Measurements from ENCODE around the gene SLC24A3.

SLC24A3 gene

DNA sequence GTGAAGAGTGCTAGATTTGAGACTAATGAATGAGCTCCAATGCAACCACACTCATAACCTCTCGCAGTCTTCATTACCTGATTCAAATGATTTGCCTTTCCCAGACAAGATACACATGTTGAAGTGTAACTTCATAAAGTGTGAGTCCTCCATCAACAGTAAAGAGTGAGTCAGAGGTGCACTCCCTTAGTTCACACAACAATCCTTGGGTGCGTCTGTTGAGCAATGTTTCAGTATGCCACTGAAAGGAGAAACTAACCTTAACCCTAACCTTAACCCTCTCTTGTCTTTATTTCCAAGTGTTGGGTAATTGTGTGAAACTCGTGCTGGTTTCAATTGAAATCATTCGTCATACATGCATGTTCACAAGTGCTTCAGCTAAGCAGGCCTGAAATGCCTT lies 524.6 kb downstream of the SLC24A3 start:
- H3K4me3 ChIP-seq (replicated peaks; ENCODE audit: low read depth, low read length), result no peak overlapping the region
- TF ChIP-seq CTCF (IDR thresholded peaks at IDR 0.05; ENCODE audit: low read depth, low read length, missing control alignments), result no peak
- DNase-seq (ENCODE audit: extremely low read depth, low read depth), result no peak

DNA sequence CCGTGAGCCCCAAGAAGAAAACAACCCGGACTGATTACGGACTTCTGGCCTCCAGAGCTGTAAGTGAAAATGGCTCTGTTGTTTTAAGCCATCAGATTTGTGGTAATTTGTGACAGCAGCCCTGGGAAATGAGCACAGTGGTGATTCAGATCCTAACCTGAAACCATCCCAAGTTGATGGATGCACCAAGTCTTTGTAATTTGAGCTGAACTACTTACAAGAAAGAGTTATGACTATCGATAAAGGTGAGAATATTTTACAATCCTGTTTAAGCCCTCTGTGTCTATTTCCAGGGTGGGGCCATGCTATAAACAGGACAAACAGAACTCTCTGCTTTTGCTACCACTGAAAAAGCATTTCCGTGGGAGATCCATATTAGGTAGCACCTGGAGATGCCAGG lies 526.5 kb downstream of the SLC24A3 start:
- H3K4me3 ChIP-seq (replicated peaks; ENCODE audit: low read depth, low read length), result no peak overlapping the region
- no peak for TF ChIP-seq CTCF (IDR thresholded peaks at IDR 0.05; ENCODE audit: low read depth, low read length, missing control alignments)
- DNase-seq (ENCODE audit: extremely low read depth, low read depth), result no peak

GRCh38 chr20:19739351-19739750 lies 526.9 kb downstream of the SLC24A3 start:
- TF ChIP-seq CTCF (IDR thresholded peaks at IDR 0.05; ENCODE audit: low read depth, low read length, missing control alignments), result no peak
- H3K4me3 ChIP-seq (replicated peaks; ENCODE audit: low read depth, low read length), result no peak overlapping the region
- DNase-seq (ENCODE audit: extremely low read depth, low read depth), result no peak

GRCh38 chr20:19740512-19740911 lies 528.1 kb downstream of the SLC24A3 start:
- DNase-seq (ENCODE audit: extremely low read depth, low read depth), result no peak
- TF ChIP-seq CTCF (IDR thresholded peaks at IDR 0.05; ENCODE audit: low read depth, low read length, missing control alignments), result no peak
- H3K4me3 ChIP-seq (replicated peaks; ENCODE audit: low read depth, low read length), result no peak overlapping the region

- TF ChIP-seq CTCF (IDR thresholded peaks at IDR 0.05; ENCODE audit: low read depth, low read length, missing control alignments), result no peak
- H3K4me3 ChIP-seq (replicated peaks; ENCODE audit: low read depth, low read length), result no peak overlapping the region
- no peak for DNase-seq (ENCODE audit: extremely low read depth, low read depth)
Observed at GRCh38 chr20:19741924-19742323, 529.5 kb downstream of the SLC24A3 start.

GRCh38 chr20:19742974-19743639 lies 530.7 kb downstream of the SLC24A3 start:
- no peak for DNase-seq (ENCODE audit: extremely low read depth, low read depth)
- no peak for TF ChIP-seq CTCF (IDR thresholded peaks at IDR 0.05; ENCODE audit: low read depth, low read length, missing control alignments)
- H3K4me3 ChIP-seq (replicated peaks; ENCODE audit: low read depth, low read length), result no peak overlapping the region

DNA sequence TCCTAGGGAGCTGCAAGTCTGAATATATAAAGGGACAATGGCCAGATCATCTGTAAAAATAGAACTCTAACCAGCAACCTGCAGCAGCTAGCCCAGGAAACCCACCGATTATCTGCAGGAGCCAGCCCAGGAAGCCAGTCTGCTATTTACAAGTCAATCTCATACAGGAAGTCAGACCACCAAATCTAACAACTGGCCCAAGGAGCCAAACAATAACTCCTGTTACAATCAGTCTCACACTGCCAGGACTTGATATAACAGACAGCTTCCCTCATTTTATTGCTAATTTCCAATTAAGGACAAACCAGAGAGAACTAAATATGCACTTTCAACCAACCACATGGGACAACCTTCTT lies 531.2 kb downstream of the SLC24A3 start:
- TF ChIP-seq CTCF (IDR thresholded peaks at IDR 0.05; ENCODE audit: low read depth, low read length, missing control alignments), result no peak
- DNase-seq (ENCODE audit: extremely low read depth, low read depth), result no peak
- no peak overlapping the region for H3K4me3 ChIP-seq (replicated peaks; ENCODE audit: low read depth, low read length)
